IMR-90 (cell line): ENCODE results near the gene GNB1L. TPM values are rescaled to one million over a fixed set of nuclear protein-coding genes. Genes with fewer than 3 reads are reported as not detected.
"Not testable (repeated sequence)": the region's sequence is repeated elsewhere in the genome, so short reads cannot be mapped to it uniquely, and the experiment has no call there.

Experiments
- ATAC-seq: fragments of 200-7000 bp; cut with Tn5 transposase; 2 replicates; pipeline ENCODE4 v1.9.1; 2020; ENCODE audit warnings: low read depth, mild to moderate bottlenecking, moderate library complexity
- BruUV-seq: library from RNA; stranded (reverse); fragments of 400-500 nt; replicated peaks from 2 replicates; lab custom pipeline; 2021; lab: Mats Ljungman, UMichigan
- CTCF ChIA-PET: fragments of 300-600 bp; formaldehyde crosslinking; extraction: SDS; loops from one replicate; lab custom pipeline; 2021; ENCODE audit warnings: antibody characterized with exemption; lab: Yijun Ruan, JAX
- POLR2A ChIA-PET: fragments of 300-600 bp; sonication (Branson Sonifier 250); formaldehyde crosslinking; loops from one replicate; lab custom pipeline; 2022; ENCODE audit warnings: antibody characterized with exemption; ENCODE audit not compliant: unreplicated experiment; lab: Charles Lee
- DNase-seq: peaks from one replicate; pipeline ENCODE4 v3.0.0; 2013
- H2AFZ ChIP-seq: replicated peaks from 2 replicates; pipeline ENCODE3; 2013; ENCODE audit warnings: low read length, mild to moderate bottlenecking; ENCODE audit not compliant: poor library complexity
- H2AK5ac ChIP-seq: 2 replicates; pipeline ENCODE4 v1.6.1; 2013; ENCODE audit warnings: low read depth, low read length, inconsistent platforms
- H2AK9ac ChIP-seq: replicated peaks from 2 replicates; pipeline ENCODE3; 2013; ENCODE audit warnings: mild to moderate bottlenecking, low read depth, low read length, moderate library complexity; ENCODE audit not compliant: poor library complexity
- H2BK120ac ChIP-seq: 2 replicates; pipeline ENCODE4 v1.6.1; 2013; ENCODE audit warnings: low read depth, low read length, inconsistent platforms
- H2BK15ac ChIP-seq: 3 replicates; pipeline ENCODE4 v1.6.1; 2013; ENCODE audit warnings: low read depth, low read length, inconsistent platforms
- H2BK20ac ChIP-seq: 2 replicates; pipeline ENCODE4 v1.6.1; 2013; ENCODE audit warnings: low read depth, mild to moderate bottlenecking, inconsistent platforms, low read length, moderate library complexity
- H2BK5ac ChIP-seq: 2 replicates; pipeline ENCODE4 v1.6.1; 2013; ENCODE audit warnings: mild to moderate bottlenecking, low read depth, low read length, inconsistent platforms; ENCODE audit not compliant: poor library complexity, severe bottlenecking
- H3K14ac ChIP-seq: replicated peaks from 2 replicates; pipeline ENCODE4 v1.6.1; 2013; ENCODE audit warnings: low read depth, low read length, inconsistent platforms
- H3K18ac ChIP-seq: 2 replicates; pipeline ENCODE4 v1.6.1; 2013; ENCODE audit warnings: low read depth, low read length, control low read depth
- H3K23ac ChIP-seq: 2 replicates; pipeline ENCODE4 v1.6.1; 2013; ENCODE audit warnings: low read depth, low read length, inconsistent platforms
- H3K27ac ChIP-seq: 2 replicates; pipeline ENCODE4 v1.5.1; 2013; ENCODE audit warnings: mild to moderate bottlenecking, control low read depth, low read length; ENCODE audit not compliant: insufficient read depth
- H3K27me3 ChIP-seq: 2 replicates; pipeline ENCODE4 v1.6.1; 2013; ENCODE audit warnings: low read length; ENCODE audit not compliant: control insufficient read depth, insufficient read depth
- H3K36me3 ChIP-seq: 2 replicates; pipeline ENCODE4 v1.6.1; 2013; ENCODE audit warnings: low read length, mixed read lengths; ENCODE audit not compliant: control insufficient read depth, insufficient read depth
- H3K4ac ChIP-seq: 2 replicates; pipeline ENCODE4 v1.6.1; 2013; ENCODE audit warnings: low read depth, low read length, inconsistent platforms
- H3K4me1 ChIP-seq: 2 replicates; pipeline ENCODE4 v1.6.1; 2013; ENCODE audit warnings: low read length, mixed read lengths; ENCODE audit not compliant: control insufficient read depth, insufficient read depth
- H3K4me2 ChIP-seq: 2 replicates; pipeline ENCODE4 v1.6.1; 2013; ENCODE audit warnings: low read depth, mild to moderate bottlenecking, control low read depth, low read length, moderate library complexity
- H3K4me3 ChIP-seq: 2 replicates; pipeline ENCODE4 v1.5.1; 2013; ENCODE audit warnings: low read depth, mild to moderate bottlenecking, control low read depth, low read length, moderate library complexity; ENCODE audit not compliant: insufficient read depth
- H3K56ac ChIP-seq: 2 replicates; pipeline ENCODE4 v1.6.1; 2013; ENCODE audit warnings: low read length, inconsistent platforms; ENCODE audit not compliant: insufficient read depth; ENCODE audit errors: extremely low read depth
- H3K79me1 ChIP-seq, 2 experiments: 2 replicates each; pipeline ENCODE4 v1.6.1; 2013; ENCODE audit warnings: low read length in 2 of 2, inconsistent platforms in 1 of 2, low read depth in 1 of 2
- H3K9ac ChIP-seq: 2 replicates; pipeline ENCODE4 v1.6.1; 2013; ENCODE audit warnings: low read depth, low read length, control low read depth
- H3K9me1 ChIP-seq: 2 replicates; pipeline ENCODE4 v1.6.1; 2013; ENCODE audit warnings: low read length, inconsistent platforms; ENCODE audit not compliant: insufficient read depth
- H3K9me3 ChIP-seq: 2 replicates; pipeline ENCODE4 v1.6.1; 2013; ENCODE audit warnings: low read length; ENCODE audit not compliant: control insufficient read depth, insufficient read depth
- H4K20me1 ChIP-seq: 2 replicates; pipeline ENCODE4 v1.6.1; 2013; ENCODE audit warnings: low read length, inconsistent platforms; ENCODE audit not compliant: insufficient read depth
- H4K5ac ChIP-seq: 2 replicates; pipeline ENCODE4 v1.6.1; 2013; ENCODE audit warnings: mild to moderate bottlenecking, low read depth, low read length, control low read depth
- H4K8ac ChIP-seq, 2 experiments: 2 replicates each; pipeline ENCODE4 v1.6.1; 2013; ENCODE audit warnings: low read depth in 2 of 2, low read length in 2 of 2, control low read depth in 1 of 2, inconsistent platforms in 1 of 2
- H4K91ac ChIP-seq: 2 replicates; pipeline ENCODE4 v1.6.1; 2013; ENCODE audit warnings: low read depth, low read length, inconsistent platforms; ENCODE audit not compliant: insufficient read depth
- CHD1 ChIP-seq: IDR thresholded peaks from 2 replicates; pipeline ENCODE4 v1.6.1; 2012; ENCODE audit warnings: low read depth, low read length, improper control_type of control experiment
- MXI1 ChIP-seq: IDR thresholded peaks from 2 replicates; pipeline ENCODE4 v1.6.1; 2012; ENCODE audit warnings: low read depth, mild to moderate bottlenecking, low read length, moderate library complexity, borderline replicate concordance
- NFE2L2 ChIP-seq: fragments of 150-350 bp; IDR thresholded peaks from 2 replicates; pipeline ENCODE4 v1.6.1; 2016; ENCODE audit warnings: low read depth, mild to moderate bottlenecking, low read length
- WGBS, 2 experiments: methylation state at CpG; one replicate each; pipeline versions ENCODE4 v1.1.5 to v1.1.7; 2013; ENCODE audit warnings: missing lambda C conversion rate in 2 of 2; ENCODE audit not compliant: insufficient read length in 1 of 2; ENCODE audit errors: extremely low coverage in 2 of 2; 5-methylcytosine and 5-hydroxymethylcytosine counted together
- dilution Hi-C: fragments of 300-500 bp; cut with HindIII; formaldehyde crosslinking; loops from one replicate; pipeline ENCODE4 v1.14.3; 2018; ENCODE audit warnings: low sequenced_read_pairs; ENCODE audit not compliant: unreplicated experiment
- in situ Hi-C: fragments of 300-500 bp; cut with MboI; formaldehyde crosslinking; loops from 3 replicates; pipeline ENCODE4 v1.14.3; 2019; ENCODE audit warnings: low sequenced_read_pairs, inconsistent platforms, mixed read lengths
- intact Hi-C: fragments of 100-400 bp; cut with micrococcal nuclease; formaldehyde crosslinking; loops from 2 replicates; pipeline ENCODE4 v1.10.0; 2022
- polyA plus RNA-seq, 3 experiments: library from polyadenylated mRNA; depleted of rRNA; stranded (reverse); fragments of >200 nt; gene quantifications; 2 replicates each; pipeline ENCODE4 v1.2.3, GENCODE V29; 2012; ENCODE audit warnings: low replicate concordance in 1 of 3
- total RNA-seq: library from RNA; depleted of rRNA; stranded (reverse); fragments of >200 nt; gene quantifications from 2 replicates; pipeline ENCODE4 v1.2.3, GENCODE V29; 2012
- TF ChIP-seq, protein P1 (sequence below): fragments of 150-350 bp; IDR thresholded peaks from 2 replicates; pipeline ENCODE4 v1.6.1; 2017; ENCODE audit warnings: mild to moderate bottlenecking, antibody characterized with exemption, low read length, low read depth

The GNB1L gene
- total and polyA plus RNA-seq, 2 of the 4 experiments (the other 2 are of a cell fraction), result 2.5 to 4.4 TPM

DNA sequence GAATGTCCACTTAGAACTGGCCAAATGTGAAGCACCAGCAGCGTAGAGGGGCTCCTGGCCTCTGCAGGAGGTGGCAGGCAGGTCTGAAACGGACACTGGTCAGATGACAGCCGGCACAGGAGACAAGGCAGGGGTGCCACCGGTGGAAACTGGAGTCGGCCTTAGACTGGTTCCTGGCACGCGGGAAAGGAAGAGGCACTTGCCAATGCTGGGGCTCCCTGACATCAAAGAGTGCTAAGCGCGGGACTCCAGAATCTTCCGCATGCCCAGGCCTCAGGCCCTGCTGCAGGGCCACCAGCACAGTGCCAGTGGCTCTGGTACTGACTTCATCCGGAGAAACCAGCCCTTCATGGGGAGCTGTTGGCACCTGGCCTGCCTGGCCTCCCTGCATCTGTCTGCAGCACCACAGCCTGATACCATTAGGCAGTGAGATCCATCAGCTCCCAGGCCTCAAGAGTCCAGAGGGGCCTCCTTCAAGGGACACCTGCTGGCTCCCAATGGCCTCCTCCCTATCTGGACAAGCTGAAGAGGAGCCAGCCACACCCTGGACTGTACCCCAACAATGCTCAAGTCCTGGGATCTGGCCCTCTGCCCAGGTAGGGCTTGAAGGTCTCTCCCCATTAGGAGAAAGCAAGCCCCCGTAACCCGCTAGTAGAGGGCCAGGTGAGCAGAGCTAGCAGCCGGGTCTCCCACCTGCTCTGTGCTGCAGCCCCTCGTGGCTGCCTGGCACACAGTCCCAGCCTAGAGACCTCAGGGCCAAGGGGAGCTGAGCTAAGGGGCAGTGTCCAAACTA is 29.7 kb upstream of the GNB1L start:
- Histone ChIP-seq H3K79me1 (peaks cover 14 to 51% of the 10 kb centered on the region in 2 experiments), H4K8ac (peak overlapping the region in 1 of 2 experiments; percentile 43; a peak in 1 of 4 replicates), H3K23ac (no peak overlapping the region; the same call in 1 of the 2 replicates), H2BK20ac (peak overlapping the region; percentile 70), H3K9me1 (peaks cover 64% of the 10 kb centered on the region), H3K4me3 (no peak overlapping the region), H4K91ac (peak overlapping the region; percentile 63), H2BK15ac (peak overlapping the region; percentile 56; the same call in 2 of the 3 replicates), H3K9ac (no peak overlapping the region), H3K4me2 (no peak overlapping the region), H2AK9ac (peak overlapping the region; percentile 80), H2BK120ac (peak overlapping the region; percentile 97), H3K27me3 (no peaks in the 10 kb centered on the region), H3K9me3 (no peaks in the 10 kb centered on the region), H2BK5ac (peak overlapping the region; percentile 37), H4K5ac (peak overlapping the region; percentile 21; the same call in 1 of the 2 replicates), H3K4me1 (peaks cover 49% of the 10 kb centered on the region), H2AFZ (peak overlapping the region; percentile 17), H3K56ac (no peak overlapping the region), H3K14ac (peak overlapping the region; percentile 37; the same call in 1 of the 2 replicates), H3K18ac (no peak overlapping the region), H3K4ac (peak overlapping the region; percentile 72), H4K20me1 (peaks cover 4% of the 10 kb centered on the region), H3K27ac (no peak overlapping the region; the same call in 1 of the 2 replicates), H3K36me3 (0 out of 2 replicates have a peak, but pooled peaks cover 1% of the 10 kb centered on the region), H2AK5ac (peak overlapping the region; percentile 96)
- CTCF ChIA-PET, result interaction anchor here (0.6 kb wide), 1 partner anchor 980 kb away, joined by 3 read pairs; no protein-coding TSS in a partner anchor
- no peak for DNase-seq
- intact Hi-C loops (no loop called here), in situ Hi-C loops (no loop called here), dilution Hi-C loops (no loop called here)
- POLR2A ChIA-PET, result no interaction called here
- 93% methylated on average over 13 of the region's 15 CpGs; no CpG with 5 or more reads in 1 of the 2 experiments for WGBS, 2 experiments
- no peak for ATAC-seq
- BruUV-seq, result no TSS peak
- TF ChIP-seq MXI1, result no peak
- no peak for TF ChIP-seq NFE2L2
- no peak for TF ChIP-seq CHD1
- TF ChIP-seq, protein P1, sequence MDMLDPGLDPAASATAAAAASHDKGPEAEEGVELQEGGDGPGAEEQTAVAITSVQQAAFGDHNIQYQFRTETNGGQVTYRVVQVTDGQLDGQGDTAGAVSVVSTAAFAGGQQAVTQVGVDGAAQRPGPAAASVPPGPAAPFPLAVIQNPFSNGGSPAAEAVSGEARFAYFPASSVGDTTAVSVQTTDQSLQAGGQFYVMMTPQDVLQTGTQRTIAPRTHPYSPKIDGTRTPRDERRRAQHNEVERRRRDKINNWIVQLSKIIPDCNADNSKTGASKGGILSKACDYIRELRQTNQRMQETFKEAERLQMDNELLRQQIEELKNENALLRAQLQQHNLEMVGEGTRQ, result no peak

DNA sequence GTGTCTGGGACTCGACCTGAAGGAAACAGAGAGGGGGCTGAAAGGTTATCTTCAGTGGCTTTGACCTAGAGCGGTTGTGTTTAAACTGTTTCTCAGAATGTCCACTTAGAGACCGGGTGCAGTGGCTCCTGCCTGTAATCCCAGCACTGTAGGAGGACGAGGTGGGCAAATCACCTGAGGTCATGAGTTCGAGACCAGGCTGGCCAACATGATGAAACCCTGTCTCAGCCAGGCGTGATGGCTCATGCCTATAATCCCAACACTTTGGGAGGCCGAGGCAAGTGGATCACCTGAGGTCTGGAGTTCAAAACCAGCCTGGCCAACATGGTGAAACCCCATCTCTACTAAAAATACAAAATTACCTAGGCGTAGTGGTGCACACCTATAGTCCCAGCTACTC is 28.8 kb upstream of the GNB1L start:
- Histone ChIP-seq H3K4me1 (peaks cover 57% of the 10 kb centered on the region), H3K14ac (peak overlapping the region; percentile 95), H3K56ac (0 out of 2 replicates have a peak overlapping the region, but pooled peaks have one; percentile 26), H3K27ac (peak overlapping the region; percentile 93; the same call in 1 of the 2 replicates), H2AK9ac (peak overlapping the region; percentile 78), H4K8ac (peak overlapping the region; percentile 88 to 91; a peak in 3 of 4 replicates), H3K9me1 (peaks cover 66% of the 10 kb centered on the region), H3K18ac (peak overlapping the region; percentile 13; the same call in 1 of the 2 replicates), H2AK5ac (peak overlapping the region; percentile 100), H2BK15ac (peak overlapping the region; percentile 91; the same call in 2 of the 3 replicates), H3K23ac (peak overlapping the region; percentile 26; the same call in 1 of the 2 replicates), H3K79me1 (peaks cover 16 to 55% of the 10 kb centered on the region in 2 experiments), H4K91ac (peak overlapping the region; percentile 100), H2BK120ac (peak overlapping the region; percentile 98), H2BK5ac (peak overlapping the region; percentile 98), H2BK20ac (peak overlapping the region; percentile 98), H4K5ac (peak overlapping the region; percentile 44; the same call in 1 of the 2 replicates), H3K4ac (peak overlapping the region; percentile 99)
- CTCF ChIA-PET, H3K36me3 ChIP-seq, dilution Hi-C loops, intact Hi-C loops, H3K9me3 ChIP-seq, H3K9ac ChIP-seq, POLR2A ChIA-PET, H4K20me1 ChIP-seq, H3K4me3 ChIP-seq, DNase-seq, H3K27me3 ChIP-seq, in situ Hi-C loops, H3K4me2 ChIP-seq, ATAC-seq, BruUV-seq, H2AFZ ChIP-seq: not testable (repeated sequence)
- 100% methylated on average over 2 of the region's 8 CpGs; no CpG with 5 or more reads in 1 of the 2 experiments for WGBS, 2 experiments
